ENCODE data around the gene CPT1A.

DNA sequence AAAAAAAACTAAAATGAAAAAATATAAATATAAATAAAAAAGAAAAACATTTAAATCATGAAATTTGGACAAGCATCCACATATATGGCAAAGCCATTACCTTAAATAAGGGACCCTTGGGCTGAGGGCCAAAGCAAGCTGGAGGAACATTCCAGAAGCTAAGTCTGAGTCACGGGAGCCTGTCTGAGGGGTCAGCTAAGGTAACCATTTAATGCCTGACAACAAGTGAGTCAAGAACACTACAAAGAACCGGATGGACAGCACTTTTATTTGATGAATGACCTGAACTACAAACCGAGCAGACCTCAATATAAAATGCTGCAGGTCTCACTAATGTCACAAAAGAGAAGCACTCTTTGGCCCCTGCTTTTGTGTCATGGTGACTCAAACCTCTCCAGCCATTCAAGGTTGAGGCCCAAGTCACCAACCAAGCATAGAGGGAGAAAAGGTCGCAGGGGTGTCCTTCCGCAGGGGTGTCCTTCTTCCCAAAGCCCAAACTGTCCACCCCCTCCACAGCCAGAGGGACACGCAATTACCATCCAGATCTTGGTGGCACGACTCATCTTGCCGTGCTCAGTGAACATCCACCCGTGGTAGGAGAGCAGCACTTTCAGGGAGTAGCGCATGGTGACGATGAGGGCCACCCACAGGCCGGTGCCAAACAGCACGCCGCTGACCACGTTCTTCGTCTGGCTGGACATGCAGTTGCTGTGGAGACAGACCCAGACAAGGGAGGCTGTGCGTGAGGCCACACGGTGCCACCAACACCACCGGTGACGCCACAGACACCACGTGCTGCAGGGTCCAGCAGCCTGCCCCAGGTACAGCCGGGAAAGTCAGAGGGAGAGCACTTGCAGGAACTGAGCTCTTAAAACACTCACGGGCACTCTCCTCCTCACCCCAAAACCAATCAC, 34.5 kb downstream of the CPT1A start:
- TF ChIP-seq EZH2phosphoT487 (IDR thresholded peaks at IDR 0.05; ENCODE audit: borderline replicate concordance), result no peak
- TF ChIP-seq, protein P1, sequence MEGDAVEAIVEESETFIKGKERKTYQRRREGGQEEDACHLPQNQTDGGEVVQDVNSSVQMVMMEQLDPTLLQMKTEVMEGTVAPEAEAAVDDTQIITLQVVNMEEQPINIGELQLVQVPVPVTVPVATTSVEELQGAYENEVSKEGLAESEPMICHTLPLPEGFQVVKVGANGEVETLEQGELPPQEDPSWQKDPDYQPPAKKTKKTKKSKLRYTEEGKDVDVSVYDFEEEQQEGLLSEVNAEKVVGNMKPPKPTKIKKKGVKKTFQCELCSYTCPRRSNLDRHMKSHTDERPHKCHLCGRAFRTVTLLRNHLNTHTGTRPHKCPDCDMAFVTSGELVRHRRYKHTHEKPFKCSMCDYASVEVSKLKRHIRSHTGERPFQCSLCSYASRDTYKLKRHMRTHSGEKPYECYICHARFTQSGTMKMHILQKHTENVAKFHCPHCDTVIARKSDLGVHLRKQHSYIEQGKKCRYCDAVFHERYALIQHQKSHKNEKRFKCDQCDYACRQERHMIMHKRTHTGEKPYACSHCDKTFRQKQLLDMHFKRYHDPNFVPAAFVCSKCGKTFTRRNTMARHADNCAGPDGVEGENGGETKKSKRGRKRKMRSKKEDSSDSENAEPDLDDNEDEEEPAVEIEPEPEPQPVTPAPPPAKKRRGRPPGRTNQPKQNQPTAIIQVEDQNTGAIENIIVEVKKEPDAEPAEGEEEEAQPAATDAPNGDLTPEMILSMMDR (conservative IDR thresholded peaks at IDR 0.05; ENCODE audit: low read length), result no peak
